GM12892 (cell line): ENCODE measurements around the gene PDE8B.

ENCODE experiments used
- POLR2A ChIP-seq: IDR thresholded peaks from 2 replicates; pipeline ENCODE4 v1.6.1; 2011; ENCODE audit warnings: low read depth, low read length, control low read depth
- POLR2AphosphoS5 ChIP-seq: IDR thresholded peaks from 2 replicates; pipeline ENCODE4 v1.6.1; 2011; ENCODE audit warnings: low read depth, low read length, control low read depth
- TAF1 ChIP-seq: IDR thresholded peaks from 2 replicates; pipeline ENCODE4 v1.6.1; 2011; ENCODE audit warnings: low read depth, mild to moderate bottlenecking, control low read depth, low read length, borderline replicate concordance

DNA sequence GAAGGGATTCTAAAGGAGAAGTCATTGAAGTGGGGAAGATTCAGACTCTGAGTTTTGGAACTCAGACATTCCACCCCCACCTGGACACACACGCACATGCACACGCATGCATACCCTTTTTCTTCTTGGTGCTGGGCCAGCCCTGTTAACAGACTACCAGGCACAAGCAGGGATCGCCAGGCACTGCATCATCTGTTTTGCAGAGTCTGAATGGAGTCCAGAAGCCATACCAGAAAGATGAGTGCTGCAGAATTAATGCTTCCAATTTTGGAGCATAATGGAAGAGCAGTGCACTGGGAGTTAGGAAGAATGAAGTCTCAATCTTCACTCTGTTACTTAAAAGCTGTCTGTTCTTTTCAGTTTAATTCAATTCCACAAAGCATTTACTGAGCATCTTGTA lies 95.5 kb downstream of the PDE8B start:
- TF ChIP-seq POLR2AphosphoS5 (no peak), POLR2A (no peak), TAF1 (no peak)
